Measurements from ENCODE around the gene NKAPD1. TPM values are rescaled to one million over a fixed set of nuclear protein-coding genes. Genes with fewer than 3 reads are reported as not detected.

Gene NKAPD1
- total and polyA plus RNA-seq, 9 of the 15 experiments (the other 6 are each of a cell fraction or from before 2014, with no cell fraction given): 14.1 to 73.5 (median 29.3) TPM

DNA sequence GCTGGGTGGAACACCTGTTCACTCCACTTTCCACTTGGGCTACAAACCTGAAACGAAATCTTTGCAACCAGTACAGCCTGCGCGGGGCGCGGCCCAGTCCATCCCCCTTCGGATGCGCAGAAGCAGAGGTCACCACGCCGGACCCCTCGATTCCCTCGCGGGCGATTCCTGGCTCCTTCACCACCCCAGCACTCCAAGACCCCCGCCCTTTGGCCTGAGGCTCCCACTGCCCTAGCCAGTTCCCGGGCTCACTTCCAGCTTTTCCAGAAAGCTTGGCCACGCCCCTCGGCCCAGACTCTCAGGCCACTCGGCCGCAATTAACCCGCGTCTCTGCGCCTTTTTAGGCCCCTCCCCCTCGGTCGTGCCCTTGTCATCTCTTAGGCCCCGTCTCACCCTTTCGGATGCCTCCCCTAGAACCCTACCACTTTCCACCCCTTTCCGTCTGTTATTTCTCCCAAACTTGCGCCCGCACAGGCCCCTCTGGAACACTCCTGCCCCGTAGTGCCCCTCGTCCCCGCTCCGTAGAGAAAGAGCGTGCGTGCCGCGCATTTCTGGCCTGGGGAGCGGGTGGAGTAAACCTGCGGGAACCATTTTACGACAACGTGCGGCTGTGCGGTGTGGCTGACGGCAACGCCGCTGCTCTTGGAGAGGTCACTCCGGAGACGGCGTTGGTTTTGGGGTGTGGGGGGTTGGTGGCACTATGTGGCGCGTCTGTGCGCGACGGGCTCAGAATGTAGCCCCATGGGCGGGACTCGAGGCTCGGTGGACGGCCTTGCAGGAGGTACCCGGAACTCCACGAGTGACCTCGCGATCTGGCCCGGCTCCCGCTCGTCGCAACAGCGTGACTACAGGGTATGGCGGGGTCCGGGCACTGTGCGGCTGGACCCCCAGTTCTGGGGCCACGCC, 49.1 kb upstream of the NKAPD1 start, which contains the start of gene DLAT (continued):
- TF ChIP-seq, protein P1, sequence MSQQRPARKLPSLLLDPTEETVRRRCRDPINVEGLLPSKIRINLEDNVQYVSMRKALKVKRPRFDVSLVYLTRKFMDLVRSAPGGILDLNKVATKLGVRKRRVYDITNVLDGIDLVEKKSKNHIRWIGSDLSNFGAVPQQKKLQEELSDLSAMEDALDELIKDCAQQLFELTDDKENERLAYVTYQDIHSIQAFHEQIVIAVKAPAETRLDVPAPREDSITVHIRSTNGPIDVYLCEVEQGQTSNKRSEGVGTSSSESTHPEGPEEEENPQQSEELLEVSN (IDR thresholded peaks at IDR 0.05; ENCODE audit: borderline replicate concordance in 1 of 2, extremely low read depth in 1 of 2, insufficient read depth in 1 of 2, insufficient read length in 1 of 2, low read depth in 1 of 2, low read length in 1 of 2, poor library complexity in 1 of 2, severe bottlenecking in 1 of 2): peak; percentile 77 to 85
- no peak; the same call in 1 of the 2 replicates for TF ChIP-seq E2F3 (CRISPR knock-in tag; IDR thresholded peaks at IDR 0.05)
- TF ChIP-seq, protein P2, sequence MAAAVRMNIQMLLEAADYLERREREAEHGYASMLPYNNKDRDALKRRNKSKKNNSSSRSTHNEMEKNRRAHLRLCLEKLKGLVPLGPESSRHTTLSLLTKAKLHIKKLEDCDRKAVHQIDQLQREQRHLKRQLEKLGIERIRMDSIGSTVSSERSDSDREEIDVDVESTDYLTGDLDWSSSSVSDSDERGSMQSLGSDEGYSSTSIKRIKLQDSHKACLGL (CRISPR knock-in tag; IDR thresholded peaks at IDR 0.05; ENCODE audit: borderline replicate concordance, poor library complexity, severe bottlenecking): no peak
- TF ChIP-seq C11orf30 (IDR thresholded peaks at IDR 0.05; ENCODE audit: low read depth): peak; percentile 82
- TF ChIP-seq POLR2B (IDR thresholded peaks at IDR 0.05; ENCODE audit: low read depth, partially characterized antibody): peak; percentile 94
- TF ChIP-seq PTBP1 (IDR thresholded peaks at IDR 0.05; ENCODE audit: low read depth, low read length): no peak
- no peak for TF ChIP-seq SMARCC2 (IDR thresholded peaks at IDR 0.05; ENCODE audit: low read depth)
- peak; percentile 86 for TF ChIP-seq KDM5B (IDR thresholded peaks at IDR 0.05; ENCODE audit: insufficient replicate concordance, low read depth, low read length)
- TF ChIP-seq TRIM24 (IDR thresholded peaks at IDR 0.05): no peak; a peak in 2 of 4 replicates
- TF ChIP-seq, protein P3, sequence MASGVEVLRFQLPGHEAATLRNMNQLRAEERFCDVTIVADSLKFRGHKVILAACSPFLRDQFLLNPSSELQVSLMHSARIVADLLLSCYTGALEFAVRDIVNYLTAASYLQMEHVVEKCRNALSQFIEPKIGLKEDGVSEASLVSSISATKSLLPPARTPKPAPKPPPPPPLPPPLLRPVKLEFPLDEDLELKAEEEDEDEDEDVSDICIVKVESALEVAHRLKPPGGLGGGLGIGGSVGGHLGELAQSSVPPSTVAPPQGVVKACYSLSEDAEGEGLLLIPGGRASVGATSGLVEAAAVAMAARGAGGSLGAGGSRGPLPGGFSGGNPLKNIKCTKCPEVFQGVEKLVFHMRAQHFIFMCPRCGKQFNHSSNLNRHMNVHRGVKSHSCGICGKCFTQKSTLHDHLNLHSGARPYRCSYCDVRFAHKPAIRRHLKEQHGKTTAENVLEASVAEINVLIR (CRISPR knock-in tag; IDR thresholded peaks at IDR 0.05): 0 out of 2 replicates have a peak, but pooled peaks have one; percentile 50
- TF ChIP-seq MEF2D (tag; conservative IDR thresholded peaks at IDR 0.05; ENCODE audit: low read depth): no peak
- TF ChIP-seq, protein P4, sequence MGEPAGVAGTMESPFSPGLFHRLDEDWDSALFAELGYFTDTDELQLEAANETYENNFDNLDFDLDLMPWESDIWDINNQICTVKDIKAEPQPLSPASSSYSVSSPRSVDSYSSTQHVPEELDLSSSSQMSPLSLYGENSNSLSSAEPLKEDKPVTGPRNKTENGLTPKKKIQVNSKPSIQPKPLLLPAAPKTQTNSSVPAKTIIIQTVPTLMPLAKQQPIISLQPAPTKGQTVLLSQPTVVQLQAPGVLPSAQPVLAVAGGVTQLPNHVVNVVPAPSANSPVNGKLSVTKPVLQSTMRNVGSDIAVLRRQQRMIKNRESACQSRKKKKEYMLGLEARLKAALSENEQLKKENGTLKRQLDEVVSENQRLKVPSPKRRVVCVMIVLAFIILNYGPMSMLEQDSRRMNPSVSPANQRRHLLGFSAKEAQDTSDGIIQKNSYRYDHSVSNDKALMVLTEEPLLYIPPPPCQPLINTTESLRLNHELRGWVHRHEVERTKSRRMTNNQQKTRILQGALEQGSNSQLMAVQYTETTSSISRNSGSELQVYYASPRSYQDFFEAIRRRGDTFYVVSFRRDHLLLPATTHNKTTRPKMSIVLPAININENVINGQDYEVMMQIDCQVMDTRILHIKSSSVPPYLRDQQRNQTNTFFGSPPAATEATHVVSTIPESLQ (CRISPR knock-in tag; IDR thresholded peaks at IDR 0.05): no peak
- TF ChIP-seq, protein P5, sequence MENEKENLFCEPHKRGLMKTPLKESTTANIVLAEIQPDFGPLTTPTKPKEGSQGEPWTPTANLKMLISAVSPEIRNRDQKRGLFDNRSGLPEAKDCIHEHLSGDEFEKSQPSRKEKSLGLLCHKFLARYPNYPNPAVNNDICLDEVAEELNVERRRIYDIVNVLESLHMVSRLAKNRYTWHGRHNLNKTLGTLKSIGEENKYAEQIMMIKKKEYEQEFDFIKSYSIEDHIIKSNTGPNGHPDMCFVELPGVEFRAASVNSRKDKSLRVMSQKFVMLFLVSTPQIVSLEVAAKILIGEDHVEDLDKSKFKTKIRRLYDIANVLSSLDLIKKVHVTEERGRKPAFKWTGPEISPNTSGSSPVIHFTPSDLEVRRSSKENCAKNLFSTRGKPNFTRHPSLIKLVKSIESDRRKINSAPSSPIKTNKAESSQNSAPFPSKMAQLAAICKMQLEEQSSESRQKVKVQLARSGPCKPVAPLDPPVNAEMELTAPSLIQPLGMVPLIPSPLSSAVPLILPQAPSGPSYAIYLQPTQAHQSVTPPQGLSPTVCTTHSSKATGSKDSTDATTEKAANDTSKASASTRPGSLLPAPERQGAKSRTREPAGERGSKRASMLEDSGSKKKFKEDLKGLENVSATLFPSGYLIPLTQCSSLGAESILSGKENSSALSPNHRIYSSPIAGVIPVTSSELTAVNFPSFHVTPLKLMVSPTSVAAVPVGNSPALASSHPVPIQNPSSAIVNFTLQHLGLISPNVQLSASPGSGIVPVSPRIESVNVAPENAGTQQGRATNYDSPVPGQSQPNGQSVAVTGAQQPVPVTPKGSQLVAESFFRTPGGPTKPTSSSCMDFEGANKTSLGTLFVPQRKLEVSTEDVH (IDR thresholded peaks at IDR 0.05; ENCODE audit: low read depth, partially characterized antibody): peak; percentile 92
- TF ChIP-seq ZNF121 (CRISPR knock-in tag; conservative IDR thresholded peaks at IDR 0.05): no peak
- TF ChIP-seq HMG20A (CRISPR knock-in tag; conservative IDR thresholded peaks at IDR 0.05): no peak
